NB4 (cell line): ENCODE data around the gene MAEL.

Experiments used
- MYC ChIP-seq: IDR thresholded peaks from 2 replicates; pipeline ENCODE4 v1.6.1; 2011; ENCODE audit warnings: low read depth, low read length
- POLR2A ChIP-seq: IDR thresholded peaks from 2 replicates; pipeline ENCODE4 v1.6.1; 2011; ENCODE audit warnings: mild to moderate bottlenecking; ENCODE audit not compliant: insufficient read length; ENCODE audit errors: extremely low read depth
- TF ChIP-seq, protein P1 (sequence below): IDR thresholded peaks from 2 replicates; pipeline ENCODE4 v1.6.1; 2011; ENCODE audit warnings: low read depth, low read length
- TF ChIP-seq, protein P2 (sequence below): IDR thresholded peaks from one replicate; pipeline ENCODE4 v1.5.1; 2012; ENCODE audit warnings: low read depth, low read length

DNA sequence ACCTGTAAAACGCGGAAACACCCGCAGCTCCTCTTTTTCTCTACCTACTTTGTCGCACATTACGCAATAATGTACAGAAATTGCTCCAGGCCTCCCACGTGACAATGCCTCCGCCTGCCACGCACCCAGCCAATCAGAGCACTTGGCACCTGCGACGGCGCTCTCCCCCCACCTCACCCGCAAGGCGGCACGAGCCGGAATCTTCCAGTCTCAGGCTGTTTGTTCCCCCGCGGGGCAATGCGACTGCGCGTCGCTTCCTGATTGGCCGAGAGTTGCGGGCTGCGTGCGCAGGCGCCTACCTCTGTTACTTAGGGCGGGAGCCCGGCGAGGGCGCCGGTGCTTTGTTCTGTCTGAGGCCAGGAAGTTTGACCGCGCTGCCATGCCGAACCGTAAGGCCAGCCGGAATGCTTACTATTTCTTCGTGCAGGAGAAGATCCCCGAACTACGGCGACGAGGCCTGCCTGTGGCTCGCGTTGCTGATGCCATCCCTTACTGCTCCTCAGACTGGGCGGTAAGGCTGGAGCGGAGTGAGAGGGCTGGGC lies at the start of gene MAEL:
- TF ChIP-seq, protein P1, sequence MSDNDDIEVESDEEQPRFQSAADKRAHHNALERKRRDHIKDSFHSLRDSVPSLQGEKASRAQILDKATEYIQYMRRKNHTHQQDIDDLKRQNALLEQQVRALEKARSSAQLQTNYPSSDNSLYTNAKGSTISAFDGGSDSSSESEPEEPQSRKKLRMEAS: no peak
- TF ChIP-seq, protein P2, sequence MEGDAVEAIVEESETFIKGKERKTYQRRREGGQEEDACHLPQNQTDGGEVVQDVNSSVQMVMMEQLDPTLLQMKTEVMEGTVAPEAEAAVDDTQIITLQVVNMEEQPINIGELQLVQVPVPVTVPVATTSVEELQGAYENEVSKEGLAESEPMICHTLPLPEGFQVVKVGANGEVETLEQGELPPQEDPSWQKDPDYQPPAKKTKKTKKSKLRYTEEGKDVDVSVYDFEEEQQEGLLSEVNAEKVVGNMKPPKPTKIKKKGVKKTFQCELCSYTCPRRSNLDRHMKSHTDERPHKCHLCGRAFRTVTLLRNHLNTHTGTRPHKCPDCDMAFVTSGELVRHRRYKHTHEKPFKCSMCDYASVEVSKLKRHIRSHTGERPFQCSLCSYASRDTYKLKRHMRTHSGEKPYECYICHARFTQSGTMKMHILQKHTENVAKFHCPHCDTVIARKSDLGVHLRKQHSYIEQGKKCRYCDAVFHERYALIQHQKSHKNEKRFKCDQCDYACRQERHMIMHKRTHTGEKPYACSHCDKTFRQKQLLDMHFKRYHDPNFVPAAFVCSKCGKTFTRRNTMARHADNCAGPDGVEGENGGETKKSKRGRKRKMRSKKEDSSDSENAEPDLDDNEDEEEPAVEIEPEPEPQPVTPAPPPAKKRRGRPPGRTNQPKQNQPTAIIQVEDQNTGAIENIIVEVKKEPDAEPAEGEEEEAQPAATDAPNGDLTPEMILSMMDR: no peak
- TF ChIP-seq POLR2A (no peak), MYC (no peak)
